HepG2 (cell line): ENCODE data around the gene FGFR4. TPM values are rescaled to one million over a fixed set of nuclear protein-coding genes. Genes with fewer than 3 reads are reported as not detected.

Experiments
- BRD4 ChIP-seq: sonication (generic); formaldehyde crosslinking; IDR thresholded peaks from 2 replicates; pipeline ENCODE4 v1.4.0; 2020; ENCODE audit warnings: missing genetic modification reagents
- CHD2 ChIP-seq: IDR thresholded peaks from 2 replicates; pipeline ENCODE4 v1.6.1; 2011; ENCODE audit warnings: low read depth, low read length, improper control_type of control experiment
- EZH2 ChIP-seq: conservative IDR thresholded peaks from 2 replicates; pipeline ENCODE4 v1.6.1; 2012; ENCODE audit warnings: mild to moderate bottlenecking, low read depth, low read length, moderate library complexity
- FOSL1 ChIP-seq: sonication (generic); formaldehyde crosslinking; IDR thresholded peaks from 2 replicates; pipeline ENCODE4 v1.9.0; 2021; ENCODE audit warnings: missing genetic modification reagents, borderline replicate concordance
- FOSL2 ChIP-seq: sonication (generic); formaldehyde crosslinking; IDR thresholded peaks from 2 replicates; pipeline ENCODE4 v1.4.0; 2020; ENCODE audit warnings: missing genetic modification reagents
- FOXO1 ChIP-seq: sonication (generic); formaldehyde crosslinking; IDR thresholded peaks from 2 replicates; pipeline ENCODE4 v1.4.0; 2020; ENCODE audit warnings: missing genetic modification reagents
- NONO ChIP-seq, 2 experiments: fragments of 450-650 bp in 1 of 2; sonication (generic) in 1 of 2; formaldehyde crosslinking in 1 of 2; IDR thresholded peaks in 1 of 2; conservative IDR thresholded peaks in 1 of 2; 2 replicates each; pipeline versions ENCODE4 v1.6.1 to v1.8.0; 2017 to 2022; ENCODE audit warnings: mild to moderate bottlenecking in 1 of 2, missing genetic modification reagents in 1 of 2, moderate library complexity in 1 of 2
- POGZ ChIP-seq: sonication (generic); formaldehyde crosslinking; IDR thresholded peaks from 2 replicates; pipeline ENCODE4 v1.4.0; 2020; ENCODE audit warnings: mild to moderate bottlenecking, missing genetic modification reagents
- RARA ChIP-seq: IDR thresholded peaks from 2 replicates; pipeline ENCODE4 v1.6.1; 2016; ENCODE audit warnings: missing genetic modification reagents, missing compliant biosample characterization
- RFXANK ChIP-seq: IDR thresholded peaks from 2 replicates; pipeline ENCODE4 v1.6.1; 2016
- STAT5B ChIP-seq: sonication (generic); formaldehyde crosslinking; IDR thresholded peaks from 2 replicates; pipeline ENCODE4 v1.4.0; 2020; ENCODE audit warnings: missing genetic modification reagents
- TAF1 ChIP-seq: sonication (generic); formaldehyde crosslinking; IDR thresholded peaks from 2 replicates; pipeline ENCODE4 v1.4.0; 2020; ENCODE audit warnings: missing genetic modification reagents
- ZFX ChIP-seq: sonication (generic); formaldehyde crosslinking; IDR thresholded peaks from 2 replicates; pipeline ENCODE4 v1.4.0; 2020; ENCODE audit warnings: mild to moderate bottlenecking, low read depth, missing genetic modification reagents, moderate library complexity
- ZNF251 ChIP-seq: sonication (generic); formaldehyde crosslinking; IDR thresholded peaks from 2 replicates; pipeline ENCODE4 v1.9.0; 2021; ENCODE audit warnings: mild to moderate bottlenecking, missing genetic modification reagents
- polyA plus RNA-seq, 8 experiments: library from polyadenylated mRNA; depleted of rRNA in 3 of 8; stranded (reverse) in 7 of 8; unstranded in 1 of 8; fragments of >200 nt; fragmentation: Illumina TruSeq in 4 of 8; extraction: Trizol in 4 of 8; gene quantifications; 2 replicates each; pipeline versions ENCODE4 v1.2.1 to v1.2.3, GENCODE V29; 2011 to 2016; ENCODE audit warnings: low read depth in 4 of 8, missing spikeins in 1 of 8, mixed read lengths in 1 of 8; ENCODE audit not compliant: insufficient read depth in 1 of 8
- total RNA-seq, 5 experiments: library from RNA; depleted of rRNA; stranded (reverse); fragments of >200 nt; fragmentation: Illumina TruSeq; extraction: Trizol; gene quantifications; 2 replicates each; pipeline ENCODE4 v1.2.3, GENCODE V29; 2016; ENCODE audit warnings: low read depth in 1 of 5
- TF ChIP-seq, protein P1 (sequence below): sonication (generic); formaldehyde crosslinking; IDR thresholded peaks from 2 replicates; pipeline ENCODE4 v1.4.0; 2020; ENCODE audit warnings: missing genetic modification reagents, borderline replicate concordance
- TF ChIP-seq, protein P2 (sequence below): sonication (generic); formaldehyde crosslinking; IDR thresholded peaks from 2 replicates; pipeline ENCODE4 v1.4.0; 2020; ENCODE audit warnings: missing genetic modification reagents, mild to moderate bottlenecking, borderline replicate concordance
- TF ChIP-seq, protein P3 (sequence below): sonication (generic); formaldehyde crosslinking; IDR thresholded peaks from 2 replicates; pipeline ENCODE4 v1.4.0; 2020; ENCODE audit warnings: mild to moderate bottlenecking, missing genetic modification reagents

FGFR4 gene
- total and polyA plus RNA-seq, 2 of the 13 experiments (the other 11 are each of a cell fraction or from before 2014, with no cell fraction given): 129 to 219 TPM

DNA sequence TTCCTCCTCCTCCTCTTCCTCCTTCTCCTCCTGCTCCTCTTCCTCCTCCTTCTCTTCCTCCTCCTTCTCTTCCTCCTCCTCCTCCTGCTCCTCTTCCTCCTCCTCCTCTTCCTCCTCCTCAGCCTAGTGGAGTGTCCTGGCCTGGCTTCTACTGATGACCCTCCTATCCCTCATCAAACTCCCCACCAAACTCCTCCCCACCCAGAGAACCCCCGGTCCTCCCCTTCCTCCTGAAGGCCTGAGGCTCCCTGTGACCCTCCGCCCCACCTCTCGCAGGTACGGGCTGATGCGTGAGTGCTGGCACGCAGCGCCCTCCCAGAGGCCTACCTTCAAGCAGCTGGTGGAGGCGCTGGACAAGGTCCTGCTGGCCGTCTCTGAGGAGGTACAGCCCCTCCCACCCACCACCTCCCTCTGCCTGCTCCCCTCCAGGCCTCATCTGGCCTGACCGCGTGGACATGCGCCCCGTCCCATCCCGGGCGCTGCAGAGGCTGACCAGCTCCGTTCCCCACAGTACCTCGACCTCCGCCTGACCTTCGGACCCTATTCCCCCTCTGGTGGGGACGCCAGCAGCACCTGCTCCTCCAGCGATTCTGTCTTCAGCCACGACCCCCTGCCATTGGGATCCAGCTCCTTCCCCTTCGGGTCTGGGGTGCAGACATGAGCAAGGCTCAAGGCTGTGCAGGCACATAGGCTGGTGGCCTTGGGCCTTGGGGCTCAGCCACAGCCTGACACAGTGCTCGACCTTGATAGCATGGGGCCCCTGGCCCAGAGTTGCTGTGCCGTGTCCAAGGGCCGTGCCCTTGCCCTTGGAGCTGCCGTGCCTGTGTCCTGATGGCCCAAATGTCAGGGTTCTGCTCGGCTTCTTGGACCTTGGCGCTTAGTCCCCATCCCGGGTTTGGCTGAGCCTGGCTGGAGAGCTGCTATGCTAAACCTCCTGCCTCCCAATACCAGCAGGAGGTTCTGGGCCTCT, 10.6 kb downstream of the FGFR4 start (continued):
- TF ChIP-seq, protein P1, sequence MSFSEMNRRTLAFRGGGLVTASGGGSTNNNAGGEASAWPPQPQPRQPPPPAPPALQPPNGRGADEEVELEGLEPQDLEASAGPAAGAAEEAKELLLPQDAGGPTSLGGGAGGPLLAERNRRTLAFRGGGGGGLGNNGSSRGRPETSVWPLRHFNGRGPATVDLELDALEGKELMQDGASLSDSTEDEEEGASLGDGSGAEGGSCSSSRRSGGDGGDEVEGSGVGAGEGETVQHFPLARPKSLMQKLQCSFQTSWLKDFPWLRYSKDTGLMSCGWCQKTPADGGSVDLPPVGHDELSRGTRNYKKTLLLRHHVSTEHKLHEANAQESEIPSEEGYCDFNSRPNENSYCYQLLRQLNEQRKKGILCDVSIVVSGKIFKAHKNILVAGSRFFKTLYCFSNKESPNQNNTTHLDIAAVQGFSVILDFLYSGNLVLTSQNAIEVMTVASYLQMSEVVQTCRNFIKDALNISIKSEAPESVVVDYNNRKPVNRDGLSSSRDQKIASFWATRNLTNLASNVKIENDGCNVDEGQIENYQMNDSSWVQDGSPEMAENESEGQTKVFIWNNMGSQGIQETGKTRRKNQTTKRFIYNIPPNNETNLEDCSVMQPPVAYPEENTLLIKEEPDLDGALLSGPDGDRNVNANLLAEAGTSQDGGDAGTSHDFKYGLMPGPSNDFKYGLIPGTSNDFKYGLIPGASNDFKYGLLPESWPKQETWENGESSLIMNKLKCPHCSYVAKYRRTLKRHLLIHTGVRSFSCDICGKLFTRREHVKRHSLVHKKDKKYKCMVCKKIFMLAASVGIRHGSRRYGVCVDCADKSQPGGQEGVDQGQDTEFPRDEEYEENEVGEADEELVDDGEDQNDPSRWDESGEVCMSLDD (CRISPR knock-in tag): peak; percentile 92
- TF ChIP-seq, protein P2, sequence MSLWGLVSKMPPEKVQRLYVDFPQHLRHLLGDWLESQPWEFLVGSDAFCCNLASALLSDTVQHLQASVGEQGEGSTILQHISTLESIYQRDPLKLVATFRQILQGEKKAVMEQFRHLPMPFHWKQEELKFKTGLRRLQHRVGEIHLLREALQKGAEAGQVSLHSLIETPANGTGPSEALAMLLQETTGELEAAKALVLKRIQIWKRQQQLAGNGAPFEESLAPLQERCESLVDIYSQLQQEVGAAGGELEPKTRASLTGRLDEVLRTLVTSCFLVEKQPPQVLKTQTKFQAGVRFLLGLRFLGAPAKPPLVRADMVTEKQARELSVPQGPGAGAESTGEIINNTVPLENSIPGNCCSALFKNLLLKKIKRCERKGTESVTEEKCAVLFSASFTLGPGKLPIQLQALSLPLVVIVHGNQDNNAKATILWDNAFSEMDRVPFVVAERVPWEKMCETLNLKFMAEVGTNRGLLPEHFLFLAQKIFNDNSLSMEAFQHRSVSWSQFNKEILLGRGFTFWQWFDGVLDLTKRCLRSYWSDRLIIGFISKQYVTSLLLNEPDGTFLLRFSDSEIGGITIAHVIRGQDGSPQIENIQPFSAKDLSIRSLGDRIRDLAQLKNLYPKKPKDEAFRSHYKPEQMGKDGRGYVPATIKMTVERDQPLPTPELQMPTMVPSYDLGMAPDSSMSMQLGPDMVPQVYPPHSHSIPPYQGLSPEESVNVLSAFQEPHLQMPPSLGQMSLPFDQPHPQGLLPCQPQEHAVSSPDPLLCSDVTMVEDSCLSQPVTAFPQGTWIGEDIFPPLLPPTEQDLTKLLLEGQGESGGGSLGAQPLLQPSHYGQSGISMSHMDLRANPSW (CRISPR knock-in tag): no peak
- TF ChIP-seq, protein P3, sequence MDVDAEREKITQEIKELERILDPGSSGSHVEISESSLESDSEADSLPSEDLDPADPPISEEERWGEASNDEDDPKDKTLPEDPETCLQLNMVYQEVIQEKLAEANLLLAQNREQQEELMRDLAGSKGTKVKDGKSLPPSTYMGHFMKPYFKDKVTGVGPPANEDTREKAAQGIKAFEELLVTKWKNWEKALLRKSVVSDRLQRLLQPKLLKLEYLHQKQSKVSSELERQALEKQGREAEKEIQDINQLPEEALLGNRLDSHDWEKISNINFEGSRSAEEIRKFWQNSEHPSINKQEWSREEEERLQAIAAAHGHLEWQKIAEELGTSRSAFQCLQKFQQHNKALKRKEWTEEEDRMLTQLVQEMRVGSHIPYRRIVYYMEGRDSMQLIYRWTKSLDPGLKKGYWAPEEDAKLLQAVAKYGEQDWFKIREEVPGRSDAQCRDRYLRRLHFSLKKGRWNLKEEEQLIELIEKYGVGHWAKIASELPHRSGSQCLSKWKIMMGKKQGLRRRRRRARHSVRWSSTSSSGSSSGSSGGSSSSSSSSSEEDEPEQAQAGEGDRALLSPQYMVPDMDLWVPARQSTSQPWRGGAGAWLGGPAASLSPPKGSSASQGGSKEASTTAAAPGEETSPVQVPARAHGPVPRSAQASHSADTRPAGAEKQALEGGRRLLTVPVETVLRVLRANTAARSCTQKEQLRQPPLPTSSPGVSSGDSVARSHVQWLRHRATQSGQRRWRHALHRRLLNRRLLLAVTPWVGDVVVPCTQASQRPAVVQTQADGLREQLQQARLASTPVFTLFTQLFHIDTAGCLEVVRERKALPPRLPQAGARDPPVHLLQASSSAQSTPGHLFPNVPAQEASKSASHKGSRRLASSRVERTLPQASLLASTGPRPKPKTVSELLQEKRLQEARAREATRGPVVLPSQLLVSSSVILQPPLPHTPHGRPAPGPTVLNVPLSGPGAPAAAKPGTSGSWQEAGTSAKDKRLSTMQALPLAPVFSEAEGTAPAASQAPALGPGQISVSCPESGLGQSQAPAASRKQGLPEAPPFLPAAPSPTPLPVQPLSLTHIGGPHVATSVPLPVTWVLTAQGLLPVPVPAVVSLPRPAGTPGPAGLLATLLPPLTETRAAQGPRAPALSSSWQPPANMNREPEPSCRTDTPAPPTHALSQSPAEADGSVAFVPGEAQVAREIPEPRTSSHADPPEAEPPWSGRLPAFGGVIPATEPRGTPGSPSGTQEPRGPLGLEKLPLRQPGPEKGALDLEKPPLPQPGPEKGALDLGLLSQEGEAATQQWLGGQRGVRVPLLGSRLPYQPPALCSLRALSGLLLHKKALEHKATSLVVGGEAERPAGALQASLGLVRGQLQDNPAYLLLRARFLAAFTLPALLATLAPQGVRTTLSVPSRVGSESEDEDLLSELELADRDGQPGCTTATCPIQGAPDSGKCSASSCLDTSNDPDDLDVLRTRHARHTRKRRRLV: no peak
- TF ChIP-seq FOSL1 (CRISPR knock-in tag): no peak
- TF ChIP-seq ZFX (CRISPR knock-in tag): peak; percentile 70
- no peak for TF ChIP-seq CHD2
- TF ChIP-seq EZH2: no peak
- TF ChIP-seq BRD4 (CRISPR knock-in tag): no peak; the same call in 1 of the 2 replicates
- TF ChIP-seq TAF1: no peak
- no peak for TF ChIP-seq STAT5B (CRISPR knock-in tag)
- TF ChIP-seq POGZ: no peak
- no peak for TF ChIP-seq RFXANK (CRISPR knock-in tag)
- TF ChIP-seq NONO (IDR thresholded peaks at IDR 0.05): no peak
- TF ChIP-seq NONO (CRISPR knock-in tag; conservative IDR thresholded peaks at IDR 0.05): peak; percentile 71
- TF ChIP-seq RARA (CRISPR knock-in tag): peak; percentile 50; the same call in 1 of the 2 replicates
- 0 out of 2 replicates have a peak, but pooled peaks have one; percentile 57 for TF ChIP-seq FOXO1 (CRISPR knock-in tag)
- peak; percentile 15 for TF ChIP-seq FOSL2 (CRISPR knock-in tag)
- TF ChIP-seq ZNF251 (CRISPR knock-in tag): no peak
